Progenitor cell of endocrine pancreas (in vitro differentiated cells): ENCODE measurements around the gene VEPH1. TPM values are rescaled to one million over a fixed set of nuclear protein-coding genes. Genes with fewer than 3 reads are reported as not detected.

Experiments
- DNase-seq: peaks from one replicate; pipeline ENCODE4 v3.0.0; 2021; ENCODE audit warnings: low spot score; ENCODE audit not compliant: unreplicated experiment
- H3K27ac Mint-ChIP-seq: 2 replicates; pipeline ENCODE4 v1.8.0; 2021; ENCODE audit warnings: mild to moderate bottlenecking, moderate library complexity, mixed read lengths
- H3K27me3 Mint-ChIP-seq: 2 replicates; pipeline ENCODE4 v1.8.0; 2021; ENCODE audit warnings: mixed read lengths
- H3K36me3 Mint-ChIP-seq: 2 replicates; pipeline ENCODE4 v1.8.0; 2022; ENCODE audit warnings: mixed read lengths; ENCODE audit not compliant: insufficient read depth
- H3K4me1 Mint-ChIP-seq: 2 replicates; pipeline ENCODE4 v1.8.0; 2021; ENCODE audit warnings: low read depth, mixed read lengths
- H3K4me3 Mint-ChIP-seq: 2 replicates; pipeline ENCODE4 v1.8.0; 2021; ENCODE audit warnings: low read depth, mild to moderate bottlenecking, moderate library complexity, mixed read lengths
- H3K9me3 Mint-ChIP-seq: 2 replicates; pipeline ENCODE4 v1.8.0; 2021; ENCODE audit warnings: low read depth, mixed read lengths
- total RNA-seq: library from RNA; stranded (reverse); gene quantifications from 2 replicates; pipeline ENCODE4 v1.2.1, GENCODE V29; 2021
- TF ChIP-seq, protein P1 (sequence below): fragments of 200-600 bp; sonication (generic); IDR thresholded peaks from one replicate; pipeline ENCODE4 v1.5.0; 2021; ENCODE audit warnings: antibody characterized with exemption, mild to moderate bottlenecking; ENCODE audit not compliant: unreplicated experiment

The VEPH1 gene
- total RNA-seq, 1 donor from 2014 or later, result 12.3 TPM

DNA sequence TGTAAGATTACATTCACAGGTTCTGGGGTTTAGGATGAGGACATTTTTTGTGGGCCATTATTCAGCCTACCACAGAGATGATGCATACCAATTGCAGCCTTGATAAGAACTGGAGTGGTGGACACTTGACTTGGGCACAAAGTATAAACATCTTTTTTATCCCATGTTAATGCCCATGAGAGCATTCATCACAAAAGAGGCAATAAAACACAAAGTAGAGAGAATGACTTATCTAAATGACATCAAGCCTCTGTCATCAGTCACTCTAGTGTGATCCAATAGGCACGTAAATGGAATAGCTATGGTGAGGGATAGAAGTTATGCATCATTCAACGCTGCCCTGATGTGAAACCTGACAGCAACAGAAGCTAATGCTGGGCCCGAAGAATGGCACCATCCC is 25.8 kb downstream of the VEPH1 start:
- Mint-ChIP-seq H3K4me3 (no peak overlapping the region), H3K9me3 (peaks cover 4% of the 10 kb centered on the region), H3K36me3 (no peaks in the 10 kb centered on the region), H3K27me3 (no peaks in the 10 kb centered on the region), H3K27ac (no peak overlapping the region), H3K4me1 (peaks cover 2% of the 10 kb centered on the region)
- TF ChIP-seq, protein P1, sequence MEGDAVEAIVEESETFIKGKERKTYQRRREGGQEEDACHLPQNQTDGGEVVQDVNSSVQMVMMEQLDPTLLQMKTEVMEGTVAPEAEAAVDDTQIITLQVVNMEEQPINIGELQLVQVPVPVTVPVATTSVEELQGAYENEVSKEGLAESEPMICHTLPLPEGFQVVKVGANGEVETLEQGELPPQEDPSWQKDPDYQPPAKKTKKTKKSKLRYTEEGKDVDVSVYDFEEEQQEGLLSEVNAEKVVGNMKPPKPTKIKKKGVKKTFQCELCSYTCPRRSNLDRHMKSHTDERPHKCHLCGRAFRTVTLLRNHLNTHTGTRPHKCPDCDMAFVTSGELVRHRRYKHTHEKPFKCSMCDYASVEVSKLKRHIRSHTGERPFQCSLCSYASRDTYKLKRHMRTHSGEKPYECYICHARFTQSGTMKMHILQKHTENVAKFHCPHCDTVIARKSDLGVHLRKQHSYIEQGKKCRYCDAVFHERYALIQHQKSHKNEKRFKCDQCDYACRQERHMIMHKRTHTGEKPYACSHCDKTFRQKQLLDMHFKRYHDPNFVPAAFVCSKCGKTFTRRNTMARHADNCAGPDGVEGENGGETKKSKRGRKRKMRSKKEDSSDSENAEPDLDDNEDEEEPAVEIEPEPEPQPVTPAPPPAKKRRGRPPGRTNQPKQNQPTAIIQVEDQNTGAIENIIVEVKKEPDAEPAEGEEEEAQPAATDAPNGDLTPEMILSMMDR, result no peak
- no peak for DNase-seq

DNA sequence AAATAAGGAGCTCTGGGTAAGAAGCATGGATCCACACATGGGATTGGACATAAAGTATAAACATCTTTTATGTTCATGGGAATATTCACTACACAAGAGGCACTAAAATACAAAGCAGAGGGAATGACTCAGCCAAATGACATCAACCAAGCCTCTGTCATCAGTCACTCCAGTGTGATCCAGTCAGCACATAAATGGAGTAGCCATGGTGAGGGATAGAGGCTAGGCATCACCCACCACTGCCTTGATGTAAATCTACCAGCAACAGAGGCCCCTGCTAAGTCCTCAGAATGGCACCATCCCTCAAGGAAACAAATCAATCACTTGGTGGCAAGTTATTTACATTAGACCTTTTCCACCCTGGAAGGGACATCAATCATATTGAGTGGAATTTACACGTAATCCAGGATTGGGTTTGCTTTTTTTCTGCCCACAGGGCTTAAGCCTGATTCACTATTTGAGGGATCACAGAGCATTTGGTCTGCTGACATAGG is 27.2 kb downstream of the VEPH1 start:
- peaks cover 1% of the 10 kb centered on the region for H3K9me3 Mint-ChIP-seq
- H3K36me3 Mint-ChIP-seq, result no peaks in the 10 kb centered on the region
- H3K27me3 Mint-ChIP-seq, result no peaks in the 10 kb centered on the region
- no peak overlapping the region for H3K4me3 Mint-ChIP-seq
- TF ChIP-seq, protein P1, result no peak
- H3K4me1 Mint-ChIP-seq, result peaks cover 2% of the 10 kb centered on the region
- DNase-seq, result no peak
- no peak overlapping the region for H3K27ac Mint-ChIP-seq

DNA sequence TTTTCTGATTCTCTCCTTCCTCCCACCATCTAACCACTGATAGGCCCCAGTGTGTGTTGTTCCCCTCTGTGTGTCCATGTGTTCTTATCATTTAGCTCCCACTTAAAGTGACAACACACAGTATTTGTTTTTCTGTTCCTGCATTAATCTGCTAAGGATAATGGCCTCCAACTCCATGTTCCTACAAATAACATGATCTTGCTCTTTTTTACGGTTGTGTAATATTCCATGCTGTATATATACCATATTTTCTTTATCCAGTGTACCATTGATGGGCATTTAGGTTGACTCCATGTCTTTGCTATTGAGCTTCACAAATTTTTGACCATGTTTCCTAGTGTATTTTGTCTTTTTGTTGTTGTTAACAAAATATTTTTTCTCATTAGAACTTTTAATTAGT is 30.6 kb downstream of the VEPH1 start:
- Mint-ChIP-seq H3K9me3 (no peaks in the 10 kb centered on the region), H3K36me3 (no peaks in the 10 kb centered on the region), H3K4me3 (no peak overlapping the region), H3K4me1 (peaks cover 5% of the 10 kb centered on the region), H3K27ac (no peak overlapping the region), H3K27me3 (no peaks in the 10 kb centered on the region)
- DNase-seq, result no peak
- TF ChIP-seq, protein P1, result no peak

DNA sequence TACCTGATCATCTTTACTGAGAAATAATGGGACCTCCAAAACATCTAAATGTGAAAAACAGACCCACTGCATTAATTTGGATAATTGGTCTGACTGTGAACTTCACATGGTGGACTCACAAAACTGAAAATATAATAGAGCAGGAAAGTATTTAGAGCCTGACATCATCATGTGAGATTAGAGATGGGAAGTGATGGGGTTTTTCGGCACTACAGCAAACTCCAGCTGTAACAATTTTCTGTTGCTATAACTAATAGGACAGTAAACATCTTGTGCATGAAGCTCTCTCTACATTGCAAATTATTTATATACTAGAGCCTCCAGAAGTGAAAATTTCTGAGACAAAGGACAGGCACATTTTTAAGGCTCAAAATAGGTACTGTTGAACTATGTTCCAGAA is 32.2 kb downstream of the VEPH1 start:
- H3K36me3 Mint-ChIP-seq, result no peaks in the 10 kb centered on the region
- H3K27me3 Mint-ChIP-seq, result no peaks in the 10 kb centered on the region
- peaks cover 4% of the 10 kb centered on the region for H3K4me1 Mint-ChIP-seq
- no peak overlapping the region for H3K4me3 Mint-ChIP-seq
- no peaks in the 10 kb centered on the region for H3K9me3 Mint-ChIP-seq
- H3K27ac Mint-ChIP-seq, result no peak overlapping the region
- DNase-seq, result no peak
- TF ChIP-seq, protein P1, result no peak

DNA sequence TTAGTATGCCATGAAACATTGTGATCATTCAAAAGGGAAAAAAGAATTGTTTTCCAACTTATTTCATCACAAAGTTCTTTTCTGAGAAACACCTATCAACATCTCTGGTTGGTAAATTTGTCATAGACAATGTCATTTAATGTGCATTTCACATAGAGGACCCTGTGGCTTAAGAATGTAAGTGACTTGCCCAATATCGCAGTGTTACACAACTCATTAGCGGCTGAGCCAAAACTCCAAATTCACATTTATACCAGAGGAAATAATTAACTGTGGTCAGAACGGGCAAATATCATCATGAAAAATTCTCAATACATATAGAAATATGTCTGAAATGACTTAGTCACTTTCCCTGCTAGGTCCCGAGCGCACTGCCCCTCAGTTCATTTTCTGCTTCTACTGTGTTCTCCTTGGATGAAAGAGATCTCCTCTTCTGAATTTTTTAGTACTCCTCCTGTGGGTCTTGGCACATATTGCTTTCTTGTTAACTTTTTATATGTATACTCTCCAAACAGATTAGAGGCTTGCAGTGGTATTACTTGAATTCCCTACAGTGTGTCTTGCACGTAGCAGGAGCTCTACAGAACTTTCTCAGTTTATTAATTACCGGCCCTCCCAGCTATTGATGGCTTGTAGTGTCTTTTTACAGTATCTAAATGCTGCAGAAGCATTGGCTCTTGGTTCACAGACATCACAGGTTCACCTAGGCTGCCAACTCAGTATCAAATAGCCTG is 33.5 kb downstream of the VEPH1 start:
- no peak for DNase-seq
- Mint-ChIP-seq H3K9me3 (no peaks in the 10 kb centered on the region), H3K4me1 (peaks cover 3% of the 10 kb centered on the region)

More for the DNA sequence above, 33.5 kb downstream of the VEPH1 start:
- TF ChIP-seq, protein P1, result no peak
- H3K27ac Mint-ChIP-seq, result no peak overlapping the region
- H3K27me3 Mint-ChIP-seq, result no peaks in the 10 kb centered on the region
- H3K4me3 Mint-ChIP-seq, result no peak overlapping the region
- no peaks in the 10 kb centered on the region for H3K36me3 Mint-ChIP-seq
